NCI-H524 (cell line): Measurements from ENCODE around the gene NUCKS1.

Source experiments
- DNase-seq, 2 experiments: peaks; one replicate each; lab custom pipeline; 2025; lab: John Stamatoyannopoulos, UW

The NUCKS1 gene

DNA sequence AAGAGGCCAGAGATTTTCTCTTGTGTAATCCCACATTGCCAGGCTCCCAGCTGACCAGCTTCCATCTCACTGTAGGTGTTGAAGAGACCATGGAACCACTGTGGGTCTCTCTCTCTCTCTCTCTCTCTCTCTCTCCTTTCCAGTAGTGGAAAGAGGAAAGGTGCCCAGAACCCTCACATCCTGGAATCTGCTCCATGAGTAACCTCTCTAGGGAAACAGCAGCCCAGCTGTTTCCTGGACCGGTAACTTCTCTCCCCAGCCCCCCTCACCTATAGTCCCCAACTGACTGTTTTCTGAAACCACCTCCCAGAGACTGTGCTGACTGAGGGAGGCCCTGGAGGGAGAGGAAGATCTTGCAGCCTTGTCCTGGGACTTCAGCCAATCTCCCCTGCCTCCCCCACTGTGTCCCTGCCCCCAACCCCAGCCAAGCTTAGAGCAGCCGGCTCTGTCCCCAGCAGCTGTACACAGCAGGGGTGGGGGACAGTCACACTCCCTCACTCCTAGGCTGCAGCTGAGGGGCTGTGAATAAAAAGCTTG lies 49.0 kb downstream of the NUCKS1 start:
- no peak for DNase-seq

DNA sequence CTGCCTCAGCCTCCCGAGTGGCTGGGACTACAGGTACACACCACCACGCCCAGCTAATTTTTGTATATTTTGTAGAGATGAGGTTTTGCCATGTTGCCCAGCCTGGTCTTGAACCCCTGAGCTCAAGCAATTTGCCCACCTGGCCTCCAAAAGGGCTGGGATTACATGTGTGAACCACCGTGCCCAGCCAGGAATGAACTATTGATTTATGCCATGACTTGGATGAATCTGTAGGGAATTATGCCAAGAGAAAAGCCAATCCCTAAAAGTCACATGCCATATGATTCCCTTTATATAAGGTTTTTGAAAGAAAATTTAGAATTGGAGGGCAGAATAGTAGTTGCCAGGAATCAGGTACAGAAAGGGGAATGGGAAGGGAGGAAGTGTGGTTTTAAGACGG lies 50.6 kb downstream of the NUCKS1 start:
- no peak for DNase-seq

DNA sequence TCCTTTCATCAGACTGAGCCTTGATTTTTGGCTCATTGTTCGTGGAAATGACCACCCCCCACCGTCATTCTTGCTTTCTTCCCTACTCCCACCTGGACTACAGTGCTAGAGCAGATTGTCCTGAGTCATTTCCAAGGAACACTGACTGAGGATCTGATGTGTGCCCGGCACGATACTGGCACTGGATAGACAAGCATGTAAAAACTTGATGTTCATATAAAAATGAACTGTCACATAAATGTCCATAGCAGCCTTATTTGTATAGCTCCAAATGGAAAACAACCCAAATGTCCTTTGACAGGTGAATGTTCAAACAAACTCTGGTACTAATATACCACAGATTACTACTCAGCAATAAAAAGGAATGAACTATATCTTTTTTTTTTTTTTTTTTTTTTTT lies 51.1 kb downstream of the NUCKS1 start:
- no peak for DNase-seq

DNA sequence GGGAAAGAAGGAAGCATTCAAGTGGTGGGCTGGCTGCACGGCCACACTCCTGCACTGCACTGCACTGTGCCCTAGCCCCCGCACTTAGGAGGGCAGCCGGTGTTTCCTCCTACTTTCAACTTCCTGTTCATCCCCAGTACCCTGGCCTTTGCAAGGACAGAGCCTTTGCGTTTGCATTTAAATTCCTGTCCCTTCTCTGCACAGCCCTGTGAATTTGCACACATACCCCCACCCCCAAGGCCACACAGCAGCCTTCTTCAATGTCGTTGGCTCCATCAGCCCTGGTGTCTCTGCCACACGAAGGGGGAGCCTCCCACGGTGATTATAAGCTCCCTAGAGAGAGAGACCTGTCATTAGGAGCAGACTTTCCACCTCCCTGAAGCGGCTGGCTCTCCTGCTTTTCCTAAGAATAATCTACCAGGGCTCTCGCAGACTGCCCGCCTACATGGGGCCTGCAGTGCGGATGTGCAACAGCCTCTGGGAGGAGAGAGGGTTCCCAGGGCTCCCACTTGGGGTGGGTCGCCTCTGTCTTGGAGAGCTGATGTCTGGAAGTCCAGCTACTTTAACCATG lies 56.5 kb downstream of the NUCKS1 start:
- no peak for DNase-seq

DNA sequence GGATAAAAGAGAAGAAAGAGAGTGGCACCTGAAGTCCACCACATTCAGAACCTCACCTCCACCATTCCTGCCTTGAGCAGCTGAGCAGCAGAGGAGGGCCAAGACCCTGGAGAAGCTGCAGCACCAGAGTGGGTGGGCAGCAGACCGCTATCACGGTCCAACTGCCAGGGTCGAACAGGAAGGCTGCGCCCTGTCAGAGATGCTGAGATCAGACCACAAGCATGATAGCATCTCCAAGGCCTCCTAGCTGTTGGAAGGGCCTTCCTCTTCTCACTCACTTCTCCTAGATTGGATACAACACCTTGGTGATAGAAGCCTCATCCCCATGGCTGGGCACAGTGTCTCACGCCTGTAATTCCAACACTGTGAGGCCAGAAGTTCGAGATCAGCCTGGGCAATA lies 57.6 kb downstream of the NUCKS1 start:
- DNase-seq = no peak

DNA sequence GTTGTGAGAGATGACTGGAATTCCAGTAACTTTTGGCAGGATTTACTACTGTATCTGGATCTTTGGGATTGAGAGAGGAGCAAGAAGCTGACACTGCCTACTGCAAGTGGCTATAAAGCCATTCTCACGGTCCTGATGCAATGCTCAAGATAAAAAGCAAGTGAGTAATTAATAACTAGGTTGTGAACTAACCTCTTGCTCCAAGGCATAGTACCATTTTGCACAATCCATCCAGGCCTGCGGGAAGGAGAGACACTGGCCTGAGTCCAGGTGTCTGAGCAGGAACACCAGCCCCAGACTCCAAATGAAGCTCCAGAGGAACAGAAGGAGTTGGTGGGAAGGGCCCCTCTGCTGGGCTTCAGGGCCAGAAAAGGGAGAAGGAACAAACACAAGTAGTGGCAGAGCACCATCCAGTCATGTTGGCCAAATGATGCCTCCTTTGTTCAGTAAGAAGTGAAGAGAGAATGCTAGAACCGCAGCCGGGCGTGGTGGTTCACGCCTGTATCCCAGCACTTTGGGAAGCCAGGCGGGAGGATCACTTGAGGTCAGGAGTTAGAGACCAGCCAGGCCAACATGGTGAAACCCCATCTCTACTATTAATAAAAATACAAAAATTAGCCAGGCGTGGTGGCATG lies 59.7 kb downstream of the NUCKS1 start:
- DNase-seq = no peak

DNA sequence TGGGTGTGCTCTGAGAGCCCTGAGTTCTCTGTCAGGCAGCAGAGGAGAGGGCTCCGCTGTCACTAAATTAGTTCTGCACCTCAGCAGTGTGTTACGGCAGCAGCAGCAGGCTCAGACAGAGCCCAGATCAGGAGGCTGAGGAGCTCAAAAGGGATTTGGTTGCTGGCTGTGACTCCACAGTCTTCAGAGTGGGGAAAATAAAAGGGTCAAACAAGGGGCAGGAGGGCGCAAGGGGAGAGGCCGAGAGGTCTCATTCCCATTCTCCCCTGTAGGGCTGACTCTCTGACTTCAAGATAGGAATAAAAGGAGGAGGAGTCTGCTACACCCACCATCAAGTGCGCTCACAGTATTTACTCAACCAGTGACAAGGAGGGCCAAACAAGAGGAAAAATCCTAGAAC lies 60.5 kb downstream of the NUCKS1 start:
- DNase-seq = no peak

DNA sequence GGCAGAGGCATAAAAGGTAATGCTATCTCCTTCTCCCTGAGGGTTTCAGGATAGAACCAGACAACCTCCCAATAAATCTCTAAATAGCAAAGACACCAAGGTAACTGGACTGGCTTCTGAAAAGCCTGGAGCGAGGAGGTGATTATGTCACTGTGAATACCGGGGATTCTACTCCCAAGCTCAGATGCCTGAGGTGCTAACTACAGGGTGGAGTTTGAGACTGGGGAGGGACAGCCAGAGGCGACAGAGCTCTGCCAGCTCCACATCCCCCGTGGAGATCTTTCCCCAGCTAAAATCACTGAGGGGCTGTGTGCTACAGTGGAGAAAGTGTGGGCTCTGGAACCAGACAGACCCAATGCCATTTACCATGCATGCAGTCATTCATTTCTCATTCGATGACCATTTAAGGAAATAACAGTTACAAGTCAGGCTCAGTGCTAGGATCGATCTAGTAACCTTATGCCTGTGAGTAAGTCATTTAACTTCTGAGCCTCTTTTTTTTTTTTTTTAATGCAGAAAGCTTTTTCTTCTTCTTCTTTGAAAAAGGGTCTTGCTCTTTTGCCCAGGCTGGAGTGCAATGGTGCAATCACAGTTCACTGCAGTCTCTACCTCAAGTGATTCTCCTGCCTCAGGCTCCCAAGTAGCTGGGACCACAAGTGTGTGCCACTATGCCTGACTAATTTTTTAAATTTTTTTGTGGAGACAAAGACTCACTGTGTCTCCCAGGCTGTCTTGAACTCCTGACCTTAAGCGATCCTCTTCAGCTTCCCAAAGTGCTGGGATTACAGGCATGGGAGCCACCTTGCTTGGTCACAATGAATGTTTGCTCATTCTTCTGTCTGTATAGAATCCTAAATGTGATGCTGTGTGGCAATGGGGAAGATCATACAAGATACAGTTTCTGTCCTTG lies 61.6 kb downstream of the NUCKS1 start:
- no peak for DNase-seq

DNA sequence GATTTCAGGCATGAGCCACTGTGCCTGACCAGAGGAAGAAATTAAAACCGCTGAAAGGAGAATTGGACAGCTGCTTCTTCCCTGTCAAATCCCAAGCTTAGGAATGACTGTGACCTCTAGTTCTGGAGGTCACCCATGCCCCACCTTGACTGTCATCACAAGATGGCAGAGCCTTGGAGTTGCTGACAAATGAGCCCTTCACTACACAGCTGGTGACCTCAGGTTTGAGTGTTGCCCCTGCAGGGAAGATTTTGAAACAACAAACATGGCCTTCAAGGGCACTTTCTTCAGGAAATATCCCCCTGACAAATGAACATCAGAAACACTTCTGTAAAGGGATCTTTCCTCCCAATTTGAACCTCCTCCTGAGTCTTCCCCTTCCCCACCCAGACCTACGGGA lies 62.7 kb downstream of the NUCKS1 start:
- DNase-seq = peak in 1 of 2 experiments; percentile 5

DNA sequence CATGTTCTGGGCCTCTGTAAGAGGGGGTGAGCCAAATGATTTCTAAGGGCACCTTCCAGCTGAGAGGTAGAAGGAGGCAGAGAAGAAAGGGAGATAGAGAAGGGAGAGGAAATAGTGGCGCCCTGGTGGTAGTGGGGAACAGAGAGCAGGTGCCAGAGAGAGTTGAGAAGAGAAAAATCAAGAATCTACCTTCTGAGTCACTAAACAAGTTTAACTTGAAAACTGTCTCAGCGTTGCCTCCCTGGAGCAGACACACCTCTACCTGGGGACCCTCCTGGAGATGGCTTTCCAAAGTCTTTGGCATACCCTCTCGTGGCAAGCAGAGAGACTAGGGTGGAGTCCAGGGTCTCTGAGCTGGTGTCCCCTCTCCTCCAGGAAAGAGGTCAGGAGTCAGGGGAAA lies 68.6 kb downstream of the NUCKS1 start:
- DNase-seq = no peak

DNA sequence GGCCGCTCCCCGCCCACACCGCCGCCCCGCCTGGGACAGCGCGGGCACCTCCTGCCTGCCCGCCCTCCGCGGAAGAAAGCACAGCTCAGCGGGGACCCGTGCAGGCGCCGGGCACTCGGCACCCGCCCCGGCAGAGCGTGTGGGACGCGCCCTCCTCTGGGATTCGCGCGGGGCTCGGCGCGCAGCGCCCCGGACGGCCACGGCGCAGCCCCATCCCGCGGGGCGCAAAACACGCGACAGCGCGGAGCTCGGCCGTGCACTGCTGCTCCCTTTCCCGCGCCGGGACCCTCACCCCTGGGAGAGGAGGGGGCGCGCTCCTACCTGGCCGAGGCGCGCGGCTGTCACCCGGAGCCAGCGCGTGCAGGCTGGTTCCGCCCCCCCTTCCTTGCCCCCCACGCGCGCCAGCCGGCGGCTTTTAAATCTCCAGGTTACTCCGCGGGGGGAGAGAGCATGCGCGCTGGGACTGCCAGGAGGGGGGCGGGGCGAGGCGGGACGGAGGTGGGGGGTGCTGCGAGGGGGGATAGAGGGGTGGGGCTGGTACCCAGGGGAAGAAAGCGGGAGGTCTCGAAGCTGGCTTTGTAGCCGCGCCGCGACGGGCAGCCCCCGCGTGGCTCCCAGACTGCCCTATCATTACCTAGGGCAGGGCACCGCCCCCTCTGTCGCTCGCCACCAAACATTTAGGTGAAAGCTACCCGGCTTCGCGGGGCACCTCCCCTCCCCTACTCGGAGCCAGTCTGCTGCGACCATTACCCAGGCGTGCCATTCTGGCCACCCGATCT lies 69.7 kb downstream of the NUCKS1 start, which contains the start of gene SLC45A3:
SLC45A3 (minus strand) TSS at position 437 of the 779 bp plus-strand sequence. CDS start 15,853 bp downstream, outside the sequence.
- peak in 1 of 2 experiments; percentile 56 for DNase-seq

DNA sequence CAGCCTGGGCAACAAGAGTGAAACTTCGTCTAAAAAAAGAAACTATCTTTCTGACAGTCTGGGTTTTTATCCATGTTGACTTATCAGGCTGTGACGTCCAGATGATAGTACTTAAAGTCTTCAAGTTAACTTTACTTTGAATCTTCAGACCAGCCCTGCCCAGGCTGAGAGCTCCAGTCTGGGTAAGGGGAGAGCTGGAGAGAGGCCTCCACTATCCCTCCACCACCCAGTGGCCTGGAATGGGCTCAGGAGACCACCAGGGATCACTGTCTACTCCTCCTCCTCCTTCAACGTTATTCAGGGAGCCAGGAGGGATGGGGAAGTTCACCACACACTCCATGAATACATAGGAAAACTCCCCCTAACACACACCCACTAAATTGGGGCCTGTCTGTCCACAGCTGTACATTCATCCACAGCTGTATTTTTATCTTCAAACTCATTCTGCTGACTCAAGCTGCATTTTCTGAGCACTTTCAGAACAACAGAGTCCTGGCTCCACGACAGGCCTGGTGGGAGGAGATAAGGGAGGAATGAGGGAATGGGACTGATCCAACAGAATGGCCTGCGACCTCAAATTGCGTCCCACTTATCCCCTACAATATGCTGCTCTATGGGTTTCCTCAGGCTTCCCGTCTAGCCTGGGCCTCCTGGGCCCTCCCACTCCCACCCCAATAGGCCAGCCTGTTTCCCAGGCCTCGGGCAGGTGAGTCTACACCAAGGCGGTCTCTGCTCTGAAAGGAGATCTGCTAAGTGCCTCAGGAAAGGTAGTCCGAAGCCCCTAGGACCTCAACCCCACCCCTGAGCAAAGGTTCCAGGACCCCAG lies 71.5 kb downstream of the NUCKS1 start:
- no peak for DNase-seq

DNA sequence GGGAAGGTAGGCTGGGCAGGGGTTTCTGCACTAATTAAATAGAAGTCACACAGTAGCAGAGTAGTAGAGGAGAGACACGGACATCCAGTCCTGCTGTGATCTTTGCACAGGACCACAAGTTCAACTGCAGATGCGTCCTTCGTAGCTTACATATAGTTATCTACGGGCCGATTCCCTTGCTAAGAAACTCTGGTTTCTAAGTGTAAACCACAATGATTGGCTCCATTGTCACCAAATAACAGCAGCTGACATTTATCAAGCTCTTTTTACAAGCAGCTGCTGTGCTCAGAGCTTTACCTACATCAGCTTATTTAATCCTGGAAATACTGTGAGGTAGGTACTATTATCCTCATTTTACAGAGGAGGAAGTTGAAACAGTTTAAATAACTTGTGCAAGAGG lies 72.8 kb downstream of the NUCKS1 start:
- DNase-seq = no peak

DNA sequence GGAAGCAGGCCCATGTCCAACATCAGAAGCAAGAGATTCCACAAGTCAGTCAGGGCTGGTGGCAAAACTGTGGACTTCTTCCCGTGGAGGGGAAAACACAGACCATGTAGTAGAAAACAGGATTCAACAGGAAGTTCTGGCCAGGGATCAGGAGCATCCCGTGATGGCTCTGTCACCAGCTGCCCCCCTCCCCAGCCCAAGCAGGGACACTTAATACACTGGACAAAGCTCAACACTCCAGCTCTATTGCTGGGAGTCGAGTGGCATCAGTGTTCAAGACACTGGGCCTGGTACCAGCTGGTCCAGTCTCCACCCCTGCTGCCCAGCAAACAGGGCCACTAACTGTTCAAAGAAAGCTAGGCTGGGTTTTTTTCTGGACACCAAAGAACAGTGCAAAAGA lies 73.4 kb downstream of the NUCKS1 start:
- no peak for DNase-seq

DNA sequence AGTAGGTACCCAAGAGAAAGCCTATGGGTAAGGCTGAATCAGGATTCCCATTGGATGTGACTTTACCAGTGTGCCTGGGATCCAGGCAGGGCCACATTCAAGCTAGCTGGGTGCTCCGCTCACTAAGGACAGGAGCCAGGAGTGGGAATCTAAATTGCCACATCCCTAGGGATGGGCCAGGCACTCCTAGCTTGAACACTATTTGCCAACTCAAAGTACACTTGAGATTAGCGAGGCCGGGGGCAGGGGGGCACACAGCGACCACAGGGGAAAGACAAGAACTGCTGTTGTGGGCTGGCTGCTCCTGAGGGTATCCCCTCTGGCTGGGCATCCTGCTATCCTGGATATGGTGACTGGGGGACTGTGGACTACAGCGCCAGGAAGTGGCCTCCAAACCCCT lies 74.0 kb downstream of the NUCKS1 start:
- DNase-seq = no peak

DNA sequence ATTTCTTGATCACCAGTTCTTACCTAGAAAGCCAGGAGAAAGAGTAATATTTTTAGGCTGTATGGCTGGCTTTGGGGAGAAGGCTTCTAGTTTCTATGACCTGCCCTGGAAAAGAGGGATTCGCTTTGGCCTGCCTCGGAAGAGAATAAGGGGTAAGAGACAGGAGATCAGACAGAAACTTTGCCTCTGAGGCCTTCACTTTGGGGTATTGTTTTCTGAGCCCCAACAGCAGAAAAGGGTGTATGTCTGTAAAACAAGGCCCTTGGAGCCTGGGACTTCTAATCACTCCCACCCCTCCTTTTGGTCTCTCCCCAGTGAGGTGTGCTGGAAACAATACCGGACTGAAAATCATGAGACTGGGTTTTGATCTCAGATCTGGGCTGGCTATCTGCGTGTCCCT lies 74.7 kb downstream of the NUCKS1 start:
- DNase-seq = no peak

DNA sequence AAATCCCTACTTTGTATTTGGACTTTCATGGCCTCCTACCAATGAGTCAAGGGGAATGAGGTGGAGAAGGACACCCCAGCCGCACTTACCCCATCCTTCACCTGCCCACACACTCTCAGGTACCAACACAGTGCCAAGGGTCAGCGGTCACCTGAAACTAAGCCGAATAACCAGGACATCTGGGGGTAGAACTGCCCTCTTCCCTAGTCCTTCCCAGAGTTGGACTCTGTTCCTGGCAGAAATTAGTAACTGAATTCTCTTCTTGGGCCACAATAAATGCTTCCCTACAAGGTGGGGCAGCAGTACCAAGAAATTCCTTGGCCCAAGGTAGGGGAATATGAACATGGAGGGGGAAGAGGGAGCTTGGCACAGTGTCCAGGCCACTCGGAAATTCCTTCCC lies 77.0 kb downstream of the NUCKS1 start:
- DNase-seq = no peak

DNA sequence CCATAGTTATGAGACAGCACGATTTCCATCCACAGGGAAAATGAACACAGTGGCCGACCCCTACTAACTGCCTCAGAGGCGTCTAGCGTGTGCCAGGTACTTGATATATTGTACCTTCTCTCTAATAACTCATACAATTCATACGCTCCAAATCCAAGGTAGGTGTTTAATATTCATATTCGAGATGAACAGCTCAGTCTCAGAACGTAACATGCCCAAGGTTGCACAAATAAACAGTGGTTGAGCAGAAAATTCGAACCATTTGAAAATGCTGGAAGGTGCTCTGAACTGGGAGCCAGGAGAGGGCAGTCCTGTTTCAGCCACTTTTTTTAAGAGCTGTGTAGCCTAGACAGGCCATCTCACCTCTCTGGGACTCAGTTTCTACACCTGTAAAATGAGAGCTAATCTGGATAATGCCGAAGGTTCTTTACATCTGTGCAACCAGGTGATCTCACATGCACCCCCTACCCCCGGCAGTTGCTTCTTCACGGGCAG lies 77.5 kb downstream of the NUCKS1 start:
- no peak for DNase-seq

DNA sequence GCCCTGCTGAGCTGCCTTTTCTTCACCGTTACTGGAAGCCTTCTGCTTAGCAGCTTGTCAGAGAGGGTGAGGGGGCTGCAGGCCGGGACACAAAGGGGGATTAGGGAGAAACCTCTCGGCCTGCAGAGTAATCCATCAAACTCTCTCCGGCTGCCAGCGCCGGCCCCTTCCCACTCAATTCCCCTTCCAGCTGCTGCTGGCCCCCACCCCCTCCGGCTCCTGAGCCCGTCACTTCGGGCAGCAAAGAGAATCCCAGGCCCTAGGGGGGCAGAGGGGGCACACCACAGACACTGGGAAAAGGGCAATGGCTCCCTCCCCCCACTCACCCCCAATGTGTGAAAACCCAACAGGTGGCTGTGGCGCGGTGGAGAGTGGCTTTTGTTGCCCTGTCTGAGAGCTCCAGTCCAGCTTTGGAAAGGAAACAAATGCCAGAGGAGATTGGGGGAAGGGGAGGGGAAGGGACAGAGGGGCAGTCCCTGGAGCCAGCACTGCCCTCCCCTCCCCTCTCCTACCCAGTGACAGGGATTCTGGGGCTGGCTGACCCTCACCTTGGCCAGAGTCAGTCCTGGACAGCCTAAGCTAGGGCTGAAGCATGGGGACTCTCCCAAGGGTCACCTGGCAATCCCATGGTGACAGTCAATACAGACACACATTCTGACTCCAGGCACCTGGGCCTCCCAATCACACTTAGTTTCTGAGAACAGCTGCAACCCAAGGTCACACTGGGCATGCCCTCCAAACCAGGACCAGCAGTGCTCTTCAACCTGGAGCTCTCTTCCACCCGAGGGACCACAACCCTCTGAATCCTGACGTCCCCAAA lies 79.2 kb downstream of the NUCKS1 start:
- DNase-seq = peak; percentile 61 to 78

DNA sequence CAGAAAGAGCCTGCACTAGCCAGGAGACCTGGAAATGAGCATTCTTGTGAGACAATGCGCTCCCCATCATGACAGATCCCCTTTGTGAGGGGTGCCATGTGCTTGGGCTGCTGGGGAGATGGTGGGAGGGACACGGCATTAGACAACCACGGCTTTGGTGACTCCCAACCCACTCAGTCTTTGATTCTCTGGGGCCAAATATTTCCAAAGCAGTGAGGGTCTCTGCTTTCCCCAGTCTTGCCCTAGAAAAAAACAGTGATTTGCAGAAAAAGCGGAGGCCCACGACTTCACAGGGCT lies 79.9 kb downstream of the NUCKS1 start:
- no peak for DNase-seq
